ENCODE results near the gene NKX1-1.

DNA sequence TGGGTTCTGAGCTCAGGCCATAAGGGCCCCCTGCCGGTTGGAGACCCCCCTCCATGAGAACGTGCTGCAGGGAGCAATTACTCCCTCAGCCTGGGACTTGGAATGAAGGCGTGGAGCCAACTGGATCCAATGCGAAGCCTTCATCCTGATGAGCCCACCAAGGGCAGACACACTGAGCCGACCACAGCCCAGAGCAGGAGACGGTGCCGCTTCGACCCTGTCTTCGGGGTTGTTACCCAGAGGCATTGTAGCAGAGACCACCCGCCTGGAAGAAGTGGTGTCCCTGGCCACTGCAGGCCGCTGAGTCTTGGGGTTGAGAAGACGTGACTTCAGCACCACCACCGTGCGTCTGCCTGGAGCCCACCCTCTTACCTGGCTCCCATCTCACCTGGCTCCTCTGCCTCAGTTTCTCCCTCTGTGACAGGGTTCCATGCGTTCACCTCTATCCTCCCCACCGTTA lies 7.0 kb upstream of the NKX1-1 start:
- TF ChIP-seq CTCF (IDR thresholded peaks at IDR 0.05; ENCODE audit: low read depth, low read length) (no peak), EZH2phosphoT487 (IDR thresholded peaks at IDR 0.05; ENCODE audit: low read depth) (no peak)
